Mononuclear cell (primary cell): ENCODE results near the gene SERINC4. TPM values are rescaled to one million over a fixed set of nuclear protein-coding genes. Genes with fewer than 3 reads are reported as not detected.

Experiments used
- H3K27me3 ChIP-seq: 2 replicates; pipeline ENCODE4 v1.6.0; 2011; ENCODE audit warnings: low read length, control low read depth; ENCODE audit not compliant: insufficient read depth
- H3K4me1 ChIP-seq: 2 replicates; pipeline ENCODE4 v1.5.1; 2011; ENCODE audit warnings: mild to moderate bottlenecking, low read length, control low read depth; ENCODE audit not compliant: insufficient read depth
- H3K4me3 ChIP-seq: 2 replicates; pipeline ENCODE4 v1.5.1; 2011; ENCODE audit warnings: mild to moderate bottlenecking, low read length, moderate library complexity
- H3K9me3 ChIP-seq: 2 replicates; pipeline ENCODE4 v1.5.1; 2011; ENCODE audit warnings: low read depth, mild to moderate bottlenecking, control low read depth, low read length
- total RNA-seq: library from RNA; depleted of rRNA; stranded (reverse); fragments of >200 nt; gene quantifications from one replicate; pipeline ENCODE4 v1.2.3, GENCODE V29; 2012

The SERINC4 gene
- total RNA-seq, 1 donor = not detected

- Histone ChIP-seq H3K27me3 (no peaks in the 10 kb centered on the region), H3K9me3 (no peaks in the 10 kb centered on the region), H3K4me1 (peaks cover 25% of the 10 kb centered on the region), H3K4me3 (no peak overlapping the region)
Observed at GRCh38 chr15:43779016-43779415, 21.0 kb downstream of the SERINC4 start.

- Histone ChIP-seq H3K27me3 (no peaks in the 10 kb centered on the region), H3K4me3 (peak overlapping the region; percentile 85)
Observed at GRCh38 chr15:43777267-43777914, 22.6 kb downstream of the SERINC4 start.

GRCh38 chr15:43776718-43777266 lies 23.2 kb downstream of the SERINC4 start, which contains the start of gene ELL3:
Gene ELL3 (minus strand): TSS chr15:43776966. CDS start chr15:43776901, 65 bp downstream.
- peak within 1 kb of the TSS; percentile 85 for H3K4me3 ChIP-seq
- H3K27me3 ChIP-seq = no peaks in the 10 kb centered on the region
- H3K4me1 ChIP-seq = peaks cover 27% of the 10 kb centered on the region
- H3K9me3 ChIP-seq = no peaks in the 10 kb centered on the region

More at GRCh38 chr15:43777267-43777914, 22.6 kb downstream of the SERINC4 start:
- Histone ChIP-seq H3K9me3 (no peaks in the 10 kb centered on the region), H3K4me1 (peaks cover 25% of the 10 kb centered on the region)

- Histone ChIP-seq H3K9me3 (no peaks in the 10 kb centered on the region), H3K4me3 (peak overlapping the region; percentile 85), H3K27me3 (no peaks in the 10 kb centered on the region), H3K4me1 (peaks cover 31% of the 10 kb centered on the region)
Observed at GRCh38 chr15:43776101-43776717, 23.8 kb downstream of the SERINC4 start.

- Histone ChIP-seq H3K9me3 (no peaks in the 10 kb centered on the region), H3K27me3 (no peaks in the 10 kb centered on the region), H3K4me1 (peaks cover 31% of the 10 kb centered on the region), H3K4me3 (no peak overlapping the region)
Observed at GRCh38 chr15:43775411-43775965, 24.5 kb downstream of the SERINC4 start.

- H3K4me3 ChIP-seq = no peak overlapping the region
- no peaks in the 10 kb centered on the region for H3K27me3 ChIP-seq
- H3K9me3 ChIP-seq = no peaks in the 10 kb centered on the region
- peaks cover 31% of the 10 kb centered on the region for H3K4me1 ChIP-seq
Observed at GRCh38 chr15:43774062-43774461, 26.0 kb downstream of the SERINC4 start.

- peaks cover 24% of the 10 kb centered on the region for H3K4me1 ChIP-seq
- no peaks in the 10 kb centered on the region for H3K27me3 ChIP-seq
- no peaks in the 10 kb centered on the region for H3K9me3 ChIP-seq
- no peak overlapping the region for H3K4me3 ChIP-seq
Observed at GRCh38 chr15:43772624-43773023, 27.4 kb downstream of the SERINC4 start.

- no peak overlapping the region for H3K4me3 ChIP-seq
- H3K27me3 ChIP-seq = no peaks in the 10 kb centered on the region
- no peaks in the 10 kb centered on the region for H3K9me3 ChIP-seq
- H3K4me1 ChIP-seq = peaks cover 21% of the 10 kb centered on the region
Observed at GRCh38 chr15:43771816-43772215, 28.2 kb downstream of the SERINC4 start.

GRCh38 chr15:43769584-43770228 lies 30.3 kb downstream of the SERINC4 start:
- Histone ChIP-seq H3K4me3 (no peak overlapping the region), H3K27me3 (no peaks in the 10 kb centered on the region), H3K4me1 (peaks cover 6% of the 10 kb centered on the region), H3K9me3 (no peaks in the 10 kb centered on the region)

GRCh38 chr15:43763819-43764446 lies 36.1 kb downstream of the SERINC4 start:
- no peak overlapping the region for H3K4me3 ChIP-seq
- no peaks in the 10 kb centered on the region for H3K4me1 ChIP-seq
- H3K27me3 ChIP-seq = no peaks in the 10 kb centered on the region
- no peaks in the 10 kb centered on the region for H3K9me3 ChIP-seq

GRCh38 chr15:43762824-43763223 lies 37.2 kb downstream of the SERINC4 start:
- no peaks in the 10 kb centered on the region for H3K27me3 ChIP-seq

GRCh38 chr15:43751885-43752284 lies 48.1 kb downstream of the SERINC4 start:
- Histone ChIP-seq H3K27me3 (no peaks in the 10 kb centered on the region), H3K4me1 (peaks cover 54% of the 10 kb centered on the region), H3K4me3 (no peak overlapping the region), H3K9me3 (no peaks in the 10 kb centered on the region)

More at GRCh38 chr15:43762824-43763223, 37.2 kb downstream of the SERINC4 start:
- Histone ChIP-seq H3K9me3 (no peaks in the 10 kb centered on the region), H3K4me3 (no peak overlapping the region), H3K4me1 (no peaks in the 10 kb centered on the region)

- H3K9me3 ChIP-seq = no peaks in the 10 kb centered on the region
- H3K4me3 ChIP-seq = peak overlapping the region; percentile 33
- H3K4me1 ChIP-seq = peaks cover 63% of the 10 kb centered on the region
- no peaks in the 10 kb centered on the region for H3K27me3 ChIP-seq
Observed at GRCh38 chr15:43749690-43750345, 50.2 kb downstream of the SERINC4 start.

GRCh38 chr15:43748376-43748775 lies 51.6 kb downstream of the SERINC4 start:
- Histone ChIP-seq H3K27me3 (no peaks in the 10 kb centered on the region), H3K4me3 (no peak overlapping the region), H3K4me1 (peaks cover 63% of the 10 kb centered on the region), H3K9me3 (no peaks in the 10 kb centered on the region)
